H1 (cell line): ENCODE measurements around the gene SLIT3. TPM values are rescaled to one million over a fixed set of nuclear protein-coding genes. Genes with fewer than 3 reads are reported as not detected.

Source experiments
- polyA plus RNA-seq, 7 experiments: library from polyadenylated mRNA; depleted of rRNA in 3 of 7; stranded (reverse) in 5 of 7; unstranded in 2 of 7; fragments of >200 nt in 5 of 7; fragments of 200-250 nt in 2 of 7; gene quantifications; 1 replicate in 5 of 7; 2 replicates in 1 of 7; 4 replicates in 1 of 7; pipeline versions ENCODE4 v1.2.1 to v1.2.3, GENCODE V29; 2011 to 2013; ENCODE audit warnings: missing spikeins in 2 of 7, mixed read lengths in 2 of 7
- total RNA-seq: library from RNA; stranded (reverse); fragmentation: NEBNext Ultra II Directional; extraction: Animal tissue kit (Norgen Biotek cat#: 25700); gene quantifications from 2 replicates; pipeline ENCODE4 v1.2.1, GENCODE V29; 2021
- TF ChIP-seq, protein P1 (sequence below): fragments of 300-600 bp; sonication (generic); IDR thresholded peaks from 2 replicates; pipeline ENCODE4 v1.7.1; 2012; ENCODE audit warnings: low read length, moderate library complexity, mild to moderate bottlenecking, inconsistent platforms; ENCODE audit not compliant: insufficient replicate concordance
- TF ChIP-seq, protein P2 (sequence below): IDR thresholded peaks from 2 replicates; pipeline ENCODE4 v1.6.1; 2011; ENCODE audit warnings: low read length, improper control_type of control experiment

The SLIT3 gene
- total and polyA plus RNA-seq, 2 of the 8 experiments (the other 6 are each of a cell fraction or from before 2014, with no cell fraction given): 1.1 to 1.2 TPM

DNA sequence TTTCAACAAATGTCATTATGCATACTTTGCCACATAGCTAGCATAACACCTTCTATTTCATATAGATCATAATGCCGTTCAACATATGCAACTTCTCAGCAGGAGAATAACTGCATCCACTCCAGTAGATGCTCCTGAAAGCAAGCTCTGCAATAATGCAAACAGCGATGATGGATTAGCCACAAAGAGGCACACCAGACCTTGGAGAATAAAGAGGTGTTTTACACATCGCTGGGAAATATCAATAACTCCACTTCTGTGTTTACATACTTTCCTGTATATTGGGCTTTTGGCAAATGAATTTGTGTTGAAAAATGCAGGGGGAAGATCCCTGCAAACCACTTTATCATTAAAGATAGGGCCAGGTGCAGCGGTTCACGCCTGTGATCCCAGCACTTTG, 450.3 kb downstream of the SLIT3 start (continued):
- TF ChIP-seq, protein P1, sequence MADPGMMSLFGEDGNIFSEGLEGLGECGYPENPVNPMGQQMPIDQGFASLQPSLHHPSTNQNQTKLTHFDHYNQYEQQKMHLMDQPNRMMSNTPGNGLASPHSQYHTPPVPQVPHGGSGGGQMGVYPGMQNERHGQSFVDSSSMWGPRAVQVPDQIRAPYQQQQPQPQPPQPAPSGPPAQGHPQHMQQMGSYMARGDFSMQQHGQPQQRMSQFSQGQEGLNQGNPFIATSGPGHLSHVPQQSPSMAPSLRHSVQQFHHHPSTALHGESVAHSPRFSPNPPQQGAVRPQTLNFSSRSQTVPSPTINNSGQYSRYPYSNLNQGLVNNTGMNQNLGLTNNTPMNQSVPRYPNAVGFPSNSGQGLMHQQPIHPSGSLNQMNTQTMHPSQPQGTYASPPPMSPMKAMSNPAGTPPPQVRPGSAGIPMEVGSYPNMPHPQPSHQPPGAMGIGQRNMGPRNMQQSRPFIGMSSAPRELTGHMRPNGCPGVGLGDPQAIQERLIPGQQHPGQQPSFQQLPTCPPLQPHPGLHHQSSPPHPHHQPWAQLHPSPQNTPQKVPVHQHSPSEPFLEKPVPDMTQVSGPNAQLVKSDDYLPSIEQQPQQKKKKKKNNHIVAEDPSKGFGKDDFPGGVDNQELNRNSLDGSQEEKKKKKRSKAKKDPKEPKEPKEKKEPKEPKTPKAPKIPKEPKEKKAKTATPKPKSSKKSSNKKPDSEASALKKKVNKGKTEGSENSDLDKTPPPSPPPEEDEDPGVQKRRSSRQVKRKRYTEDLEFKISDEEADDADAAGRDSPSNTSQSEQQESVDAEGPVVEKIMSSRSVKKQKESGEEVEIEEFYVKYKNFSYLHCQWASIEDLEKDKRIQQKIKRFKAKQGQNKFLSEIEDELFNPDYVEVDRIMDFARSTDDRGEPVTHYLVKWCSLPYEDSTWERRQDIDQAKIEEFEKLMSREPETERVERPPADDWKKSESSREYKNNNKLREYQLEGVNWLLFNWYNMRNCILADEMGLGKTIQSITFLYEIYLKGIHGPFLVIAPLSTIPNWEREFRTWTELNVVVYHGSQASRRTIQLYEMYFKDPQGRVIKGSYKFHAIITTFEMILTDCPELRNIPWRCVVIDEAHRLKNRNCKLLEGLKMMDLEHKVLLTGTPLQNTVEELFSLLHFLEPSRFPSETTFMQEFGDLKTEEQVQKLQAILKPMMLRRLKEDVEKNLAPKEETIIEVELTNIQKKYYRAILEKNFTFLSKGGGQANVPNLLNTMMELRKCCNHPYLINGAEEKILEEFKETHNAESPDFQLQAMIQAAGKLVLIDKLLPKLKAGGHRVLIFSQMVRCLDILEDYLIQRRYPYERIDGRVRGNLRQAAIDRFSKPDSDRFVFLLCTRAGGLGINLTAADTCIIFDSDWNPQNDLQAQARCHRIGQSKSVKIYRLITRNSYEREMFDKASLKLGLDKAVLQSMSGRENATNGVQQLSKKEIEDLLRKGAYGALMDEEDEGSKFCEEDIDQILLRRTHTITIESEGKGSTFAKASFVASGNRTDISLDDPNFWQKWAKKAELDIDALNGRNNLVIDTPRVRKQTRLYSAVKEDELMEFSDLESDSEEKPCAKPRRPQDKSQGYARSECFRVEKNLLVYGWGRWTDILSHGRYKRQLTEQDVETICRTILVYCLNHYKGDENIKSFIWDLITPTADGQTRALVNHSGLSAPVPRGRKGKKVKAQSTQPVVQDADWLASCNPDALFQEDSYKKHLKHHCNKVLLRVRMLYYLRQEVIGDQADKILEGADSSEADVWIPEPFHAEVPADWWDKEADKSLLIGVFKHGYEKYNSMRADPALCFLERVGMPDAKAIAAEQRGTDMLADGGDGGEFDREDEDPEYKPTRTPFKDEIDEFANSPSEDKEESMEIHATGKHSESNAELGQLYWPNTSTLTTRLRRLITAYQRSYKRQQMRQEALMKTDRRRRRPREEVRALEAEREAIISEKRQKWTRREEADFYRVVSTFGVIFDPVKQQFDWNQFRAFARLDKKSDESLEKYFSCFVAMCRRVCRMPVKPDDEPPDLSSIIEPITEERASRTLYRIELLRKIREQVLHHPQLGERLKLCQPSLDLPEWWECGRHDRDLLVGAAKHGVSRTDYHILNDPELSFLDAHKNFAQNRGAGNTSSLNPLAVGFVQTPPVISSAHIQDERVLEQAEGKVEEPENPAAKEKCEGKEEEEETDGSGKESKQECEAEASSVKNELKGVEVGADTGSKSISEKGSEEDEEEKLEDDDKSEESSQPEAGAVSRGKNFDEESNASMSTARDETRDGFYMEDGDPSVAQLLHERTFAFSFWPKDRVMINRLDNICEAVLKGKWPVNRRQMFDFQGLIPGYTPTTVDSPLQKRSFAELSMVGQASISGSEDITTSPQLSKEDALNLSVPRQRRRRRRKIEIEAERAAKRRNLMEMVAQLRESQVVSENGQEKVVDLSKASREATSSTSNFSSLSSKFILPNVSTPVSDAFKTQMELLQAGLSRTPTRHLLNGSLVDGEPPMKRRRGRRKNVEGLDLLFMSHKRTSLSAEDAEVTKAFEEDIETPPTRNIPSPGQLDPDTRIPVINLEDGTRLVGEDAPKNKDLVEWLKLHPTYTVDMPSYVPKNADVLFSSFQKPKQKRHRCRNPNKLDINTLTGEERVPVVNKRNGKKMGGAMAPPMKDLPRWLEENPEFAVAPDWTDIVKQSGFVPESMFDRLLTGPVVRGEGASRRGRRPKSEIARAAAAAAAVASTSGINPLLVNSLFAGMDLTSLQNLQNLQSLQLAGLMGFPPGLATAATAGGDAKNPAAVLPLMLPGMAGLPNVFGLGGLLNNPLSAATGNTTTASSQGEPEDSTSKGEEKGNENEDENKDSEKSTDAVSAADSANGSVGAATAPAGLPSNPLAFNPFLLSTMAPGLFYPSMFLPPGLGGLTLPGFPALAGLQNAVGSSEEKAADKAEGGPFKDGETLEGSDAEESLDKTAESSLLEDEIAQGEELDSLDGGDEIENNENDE: no peak
- TF ChIP-seq, protein P2, sequence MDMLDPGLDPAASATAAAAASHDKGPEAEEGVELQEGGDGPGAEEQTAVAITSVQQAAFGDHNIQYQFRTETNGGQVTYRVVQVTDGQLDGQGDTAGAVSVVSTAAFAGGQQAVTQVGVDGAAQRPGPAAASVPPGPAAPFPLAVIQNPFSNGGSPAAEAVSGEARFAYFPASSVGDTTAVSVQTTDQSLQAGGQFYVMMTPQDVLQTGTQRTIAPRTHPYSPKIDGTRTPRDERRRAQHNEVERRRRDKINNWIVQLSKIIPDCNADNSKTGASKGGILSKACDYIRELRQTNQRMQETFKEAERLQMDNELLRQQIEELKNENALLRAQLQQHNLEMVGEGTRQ: no peak
